Measurements from ENCODE around the gene HAP1.
"Not testable (repeated sequence)": the region's sequence is repeated elsewhere in the genome, so short reads cannot be mapped to it uniquely, and the experiment has no call there.

HAP1 gene

GRCh38 chr17:41734139-41734948 lies at the start of gene HAP1:
Gene HAP1 (minus strand): TSS chr17:41734643. CDS start chr17:41734634, 9 bp downstream.
- DNase-seq (ENCODE audit: low read depth) = no peak

- no peak for DNase-seq (ENCODE audit: low read depth)
Observed at GRCh38 chr17:41782142-41782541, 47.7 kb upstream of the HAP1 start.

- no peak for DNase-seq (ENCODE audit: low read depth)
Observed at GRCh38 chr17:41781404-41782110, 47.1 kb upstream of the HAP1 start.

- no peak for DNase-seq (ENCODE audit: low read depth)
Observed at GRCh38 chr17:41779954-41780353, 45.5 kb upstream of the HAP1 start.

- no peak for DNase-seq (ENCODE audit: low read depth)
Observed at GRCh38 chr17:41777574-41778188, 43.2 kb upstream of the HAP1 start.

- no peak for DNase-seq (ENCODE audit: low read depth)
Observed at GRCh38 chr17:41777157-41777573, 42.7 kb upstream of the HAP1 start.

- not testable (repeated sequence) for DNase-seq (ENCODE audit: low read depth)
Observed at GRCh38 chr17:41776262-41776900, 41.9 kb upstream of the HAP1 start.

- DNase-seq (ENCODE audit: low read depth) = no peak
Observed at GRCh38 chr17:41775394-41776226, 41.2 kb upstream of the HAP1 start.

- DNase-seq (ENCODE audit: low read depth) = no peak
Observed at GRCh38 chr17:41773731-41774193, 39.3 kb upstream of the HAP1 start.

GRCh38 chr17:41773190-41773588 lies 38.7 kb upstream of the HAP1 start:
- DNase-seq (ENCODE audit: low read depth) = peak; percentile 71

GRCh38 chr17:41772586-41773189 lies 38.2 kb upstream of the HAP1 start:
- DNase-seq (ENCODE audit: low read depth) = no peak

GRCh38 chr17:41772218-41772585 lies 37.8 kb upstream of the HAP1 start:
- no peak for DNase-seq (ENCODE audit: low read depth)

- no peak for DNase-seq (ENCODE audit: low read depth)
Observed at GRCh38 chr17:41771389-41772206, 37.2 kb upstream of the HAP1 start.

- no peak for DNase-seq (ENCODE audit: low read depth)
Observed at GRCh38 chr17:41769985-41770384, 35.5 kb upstream of the HAP1 start.

- no peak for DNase-seq (ENCODE audit: low read depth)
Observed at GRCh38 chr17:41769346-41769862, 35.0 kb upstream of the HAP1 start.

GRCh38 chr17:41768682-41769288 lies 34.3 kb upstream of the HAP1 start:
- DNase-seq (ENCODE audit: low read depth) = no peak

- DNase-seq (ENCODE audit: low read depth) = no peak
Observed at GRCh38 chr17:41767324-41768042, 33.0 kb upstream of the HAP1 start.

- DNase-seq (ENCODE audit: low read depth) = no peak
Observed at GRCh38 chr17:41766135-41766534, 31.7 kb upstream of the HAP1 start.

GRCh38 chr17:41763327-41763726 lies 28.9 kb upstream of the HAP1 start:
- DNase-seq (ENCODE audit: low read depth) = no peak
